ENCODE measurements around the gene CNOT6.

DNA sequence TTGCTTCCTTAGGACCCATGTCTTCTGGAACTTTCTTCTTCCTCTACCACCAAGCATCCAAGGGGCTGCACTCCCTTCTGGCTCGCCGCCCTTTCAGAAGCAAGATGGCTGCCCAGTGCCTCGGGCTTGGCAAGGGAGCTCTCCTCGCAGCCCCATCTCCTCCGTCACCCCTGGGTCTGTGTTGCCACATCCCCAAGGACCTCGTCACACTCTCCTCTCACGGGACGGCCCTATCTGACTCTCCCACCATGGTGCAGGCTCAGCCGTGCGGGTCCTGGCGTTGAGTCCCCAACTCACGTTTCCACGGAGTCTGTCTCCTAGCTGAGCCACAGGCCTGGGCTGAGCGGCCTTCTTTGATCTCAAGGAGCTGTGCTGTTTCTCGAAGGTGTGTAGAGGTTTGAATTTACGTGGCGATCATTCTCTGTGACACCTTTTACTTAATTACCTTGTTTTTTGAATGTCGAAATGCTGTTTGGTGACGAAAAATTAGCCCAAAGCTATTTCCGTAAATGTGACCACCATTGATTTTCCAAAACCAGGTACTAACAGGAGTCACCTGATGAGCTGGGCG is 112.1 kb downstream of the CNOT6 start:
- TF ChIP-seq EP300 (IDR thresholded peaks at IDR 0.05) (no peak), POLR2A (IDR thresholded peaks at IDR 0.05) (no peak), POLR2AphosphoS5 (IDR thresholded peaks at IDR 0.05) (no peak)
- TF ChIP-seq, protein P1, sequence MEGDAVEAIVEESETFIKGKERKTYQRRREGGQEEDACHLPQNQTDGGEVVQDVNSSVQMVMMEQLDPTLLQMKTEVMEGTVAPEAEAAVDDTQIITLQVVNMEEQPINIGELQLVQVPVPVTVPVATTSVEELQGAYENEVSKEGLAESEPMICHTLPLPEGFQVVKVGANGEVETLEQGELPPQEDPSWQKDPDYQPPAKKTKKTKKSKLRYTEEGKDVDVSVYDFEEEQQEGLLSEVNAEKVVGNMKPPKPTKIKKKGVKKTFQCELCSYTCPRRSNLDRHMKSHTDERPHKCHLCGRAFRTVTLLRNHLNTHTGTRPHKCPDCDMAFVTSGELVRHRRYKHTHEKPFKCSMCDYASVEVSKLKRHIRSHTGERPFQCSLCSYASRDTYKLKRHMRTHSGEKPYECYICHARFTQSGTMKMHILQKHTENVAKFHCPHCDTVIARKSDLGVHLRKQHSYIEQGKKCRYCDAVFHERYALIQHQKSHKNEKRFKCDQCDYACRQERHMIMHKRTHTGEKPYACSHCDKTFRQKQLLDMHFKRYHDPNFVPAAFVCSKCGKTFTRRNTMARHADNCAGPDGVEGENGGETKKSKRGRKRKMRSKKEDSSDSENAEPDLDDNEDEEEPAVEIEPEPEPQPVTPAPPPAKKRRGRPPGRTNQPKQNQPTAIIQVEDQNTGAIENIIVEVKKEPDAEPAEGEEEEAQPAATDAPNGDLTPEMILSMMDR (IDR thresholded peaks at IDR 0.05): no peak

Measured in suprapubic skin (tissue), 4 donors.